AG04450 (cell line): ENCODE data around the gene RRBP1. TPM values are rescaled to one million over a fixed set of nuclear protein-coding genes. Genes with fewer than 3 reads are reported as not detected.

Experiments
- CTCF ChIA-PET: fragments of 300-600, 350-600 bp; formaldehyde crosslinking; extraction: SDS; loops from one replicate; lab custom pipeline; 2022; ENCODE audit warnings: antibody characterized with exemption, inconsistent platforms; lab: Charles Lee
- POLR2A ChIA-PET: fragments of 350-600 bp; formaldehyde crosslinking; extraction: SDS; loops from one replicate; lab custom pipeline; 2021; ENCODE audit warnings: antibody characterized with exemption, inconsistent platforms; lab: Yijun Ruan, JAX
- DNase-seq: peaks from one replicate; pipeline ENCODE4 v3.0.0-alpha.2; 2011; ENCODE audit warnings: low read depth, low spot score
- H3K27ac ChIP-seq: one replicate; pipeline ENCODE4 v1.5.1; 2012; ENCODE audit warnings: low read depth, low read length, control low read depth
- H3K27me3 ChIP-seq: one replicate; pipeline ENCODE4 v1.6.0; 2012; ENCODE audit warnings: low read length; ENCODE audit not compliant: control insufficient read depth, insufficient read depth
- H3K4me3 ChIP-seq: 2 replicates; pipeline ENCODE4 v1.5.1; 2011; ENCODE audit warnings: mild to moderate bottlenecking, low read depth, low read length, control low read depth
- H3K9me3 ChIP-seq: 2 replicates; pipeline ENCODE4 v1.5.1; 2012; ENCODE audit warnings: low read length; ENCODE audit not compliant: control insufficient read depth, insufficient read depth
- CTCF ChIP-seq: IDR thresholded peaks from 2 replicates; pipeline ENCODE4 v1.5.1; 2011; ENCODE audit warnings: low read depth, low read length, control low read depth, inconsistent platforms
- polyA plus RNA-seq: library from polyadenylated mRNA; depleted of rRNA; stranded (reverse); fragments of >200 nt; gene quantifications from 2 replicates; pipeline ENCODE4 v1.2.3, GENCODE V29; 2011

RRBP1 gene
- polyA plus RNA-seq, 1 experiment: 153 TPM

DNA sequence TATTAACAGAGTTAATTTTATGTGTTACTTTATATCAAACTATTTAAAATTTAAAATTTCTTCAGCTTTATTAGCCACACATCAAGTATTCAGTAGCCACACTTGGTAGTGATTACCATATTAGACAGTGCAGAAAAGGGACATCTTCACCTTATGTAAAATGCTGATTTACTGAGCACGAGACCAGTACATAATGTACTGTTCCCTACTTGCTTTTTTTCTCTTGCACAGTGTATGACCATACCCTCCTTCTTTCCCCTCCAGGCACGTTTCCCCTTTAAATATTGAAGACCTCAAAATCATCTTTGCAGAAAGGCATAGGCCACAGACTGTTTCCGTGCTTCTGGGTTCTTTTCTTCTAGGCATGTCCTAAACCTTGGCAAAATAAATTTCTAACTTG is 94.2 kb downstream of the RRBP1 start:
- Histone ChIP-seq H3K9me3 (no peaks in the 10 kb centered on the region), H3K4me3 (no peak overlapping the region), H3K27me3 (no peaks in the 10 kb centered on the region), H3K27ac (no peak overlapping the region)
- POLR2A ChIA-PET: no interaction called here
- DNase-seq: no peak
- CTCF ChIA-PET: no interaction called here
- TF ChIP-seq CTCF: no peak

DNA sequence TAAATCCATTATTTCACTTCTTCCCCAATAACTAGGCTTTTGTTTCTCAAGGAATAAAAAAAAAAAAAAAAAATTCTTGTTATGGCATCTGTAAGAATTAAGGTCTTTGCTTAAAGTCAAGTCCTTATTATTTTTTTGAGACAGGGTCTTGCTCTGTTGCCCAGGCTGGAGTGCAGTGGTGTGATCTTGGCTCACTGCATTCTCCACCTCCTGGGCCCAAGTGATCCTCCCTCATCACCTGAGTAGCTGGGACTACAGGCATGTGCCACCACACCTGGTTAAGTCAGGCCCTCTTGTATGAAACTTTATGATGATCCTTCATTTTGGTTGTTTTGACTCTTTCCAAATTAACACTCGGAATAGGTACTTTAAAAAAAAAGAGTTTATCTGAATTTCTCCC is 94.9 kb downstream of the RRBP1 start:
- POLR2A ChIA-PET: no interaction called here
- CTCF ChIA-PET: interaction anchor here (0.9 kb wide), 1 partner anchor 50 kb away, joined by 3 read pairs; no protein-coding TSS in a partner anchor
- TF ChIP-seq CTCF: no peak
- Histone ChIP-seq H3K9me3 (no peaks in the 10 kb centered on the region), H3K4me3 (no peak overlapping the region), H3K27me3 (no peaks in the 10 kb centered on the region), H3K27ac (no peak overlapping the region)
- no peak for DNase-seq

GRCh38 chr20:17586250-17586649 is 95.8 kb downstream of the RRBP1 start:
- no peak overlapping the region for H3K27ac ChIP-seq
- H3K4me3 ChIP-seq: no peak overlapping the region
- no peaks in the 10 kb centered on the region for H3K9me3 ChIP-seq
- DNase-seq: no peak
- no peak for TF ChIP-seq CTCF
- POLR2A ChIA-PET: interaction anchor here (0.8 kb wide), 1 partner anchor 16 kb away, joined by 4 read pairs; the partner anchor contains the start of gene DSTN
- CTCF ChIA-PET: interaction anchor here (0.8 to 1.4 kb wide), 3 partner anchors 49 to 96 kb away, joined by 3 to 4 read pairs (median 3); partner anchors contain the start of gene RRBP1
- H3K27me3 ChIP-seq: no peaks in the 10 kb centered on the region

DNA sequence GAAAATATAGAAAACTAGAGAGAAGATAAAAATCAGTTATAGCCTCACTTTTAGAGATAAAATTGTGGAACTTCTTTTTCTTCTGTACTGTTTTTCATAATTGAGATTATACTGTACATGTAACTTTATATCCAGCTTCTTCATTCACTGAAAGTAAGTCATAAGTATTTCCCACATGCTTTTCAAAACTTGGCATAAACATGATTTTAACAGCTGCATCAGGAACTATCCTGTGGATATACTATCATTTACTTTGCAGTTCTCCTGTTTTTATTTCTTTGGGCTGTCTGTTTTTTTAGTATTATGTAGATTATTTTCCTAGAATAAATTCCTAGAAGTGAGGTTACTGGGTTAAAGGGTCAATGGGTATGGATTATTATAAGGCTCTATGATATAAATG is 97.4 kb downstream of the RRBP1 start:
- TF ChIP-seq CTCF: no peak
- ChIA-PET POLR2A (interaction anchor here (0.7 kb wide), 1 partner anchor 410 kb away, joined by 3 read pairs; no protein-coding TSS in a partner anchor), CTCF (interaction anchor here (0.7 to 1.4 kb wide), 2 partner anchors 49 to 80 kb away, joined by 3 to 4 read pairs; no protein-coding TSS in a partner anchor)
- Histone ChIP-seq H3K27me3 (no peaks in the 10 kb centered on the region), H3K27ac (no peak overlapping the region), H3K9me3 (no peaks in the 10 kb centered on the region), H3K4me3 (no peak overlapping the region)
- no peak for DNase-seq

DNA sequence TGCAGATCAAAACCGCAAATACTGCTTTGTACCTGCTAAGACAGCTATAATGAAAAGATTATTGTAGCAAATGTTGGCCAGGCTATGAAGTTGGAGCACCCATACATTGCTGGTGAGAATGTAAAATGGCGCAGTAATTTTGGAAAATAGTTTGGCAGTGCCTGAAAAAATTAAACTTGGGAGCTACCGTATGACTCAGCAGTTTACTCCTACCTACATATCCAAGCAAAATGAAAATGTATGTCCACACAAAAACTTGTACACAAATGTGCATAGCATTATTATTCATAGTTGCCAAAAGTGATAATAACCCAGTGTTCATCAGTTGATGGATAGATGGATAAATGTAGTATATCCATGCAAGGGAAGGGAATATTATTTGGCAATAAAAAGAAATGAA is 98.9 kb downstream of the RRBP1 start:
- H3K4me3 ChIP-seq: no peak overlapping the region
- H3K27me3 ChIP-seq: no peaks in the 10 kb centered on the region
- POLR2A ChIA-PET: interaction anchor here (1.2 kb wide), 1 partner anchor 11 kb away, joined by 3 read pairs; no protein-coding TSS in a partner anchor
- no peaks in the 10 kb centered on the region for H3K9me3 ChIP-seq
- CTCF ChIA-PET: interaction anchor here (1.8 kb wide), 1 partner anchor 12 kb away, joined by 6 read pairs; no protein-coding TSS in a partner anchor
- no peak overlapping the region for H3K27ac ChIP-seq
- no peak for TF ChIP-seq CTCF
- no peak for DNase-seq
